ENCODE data around the gene DIPK1B.

Gene DIPK1B

DNA sequence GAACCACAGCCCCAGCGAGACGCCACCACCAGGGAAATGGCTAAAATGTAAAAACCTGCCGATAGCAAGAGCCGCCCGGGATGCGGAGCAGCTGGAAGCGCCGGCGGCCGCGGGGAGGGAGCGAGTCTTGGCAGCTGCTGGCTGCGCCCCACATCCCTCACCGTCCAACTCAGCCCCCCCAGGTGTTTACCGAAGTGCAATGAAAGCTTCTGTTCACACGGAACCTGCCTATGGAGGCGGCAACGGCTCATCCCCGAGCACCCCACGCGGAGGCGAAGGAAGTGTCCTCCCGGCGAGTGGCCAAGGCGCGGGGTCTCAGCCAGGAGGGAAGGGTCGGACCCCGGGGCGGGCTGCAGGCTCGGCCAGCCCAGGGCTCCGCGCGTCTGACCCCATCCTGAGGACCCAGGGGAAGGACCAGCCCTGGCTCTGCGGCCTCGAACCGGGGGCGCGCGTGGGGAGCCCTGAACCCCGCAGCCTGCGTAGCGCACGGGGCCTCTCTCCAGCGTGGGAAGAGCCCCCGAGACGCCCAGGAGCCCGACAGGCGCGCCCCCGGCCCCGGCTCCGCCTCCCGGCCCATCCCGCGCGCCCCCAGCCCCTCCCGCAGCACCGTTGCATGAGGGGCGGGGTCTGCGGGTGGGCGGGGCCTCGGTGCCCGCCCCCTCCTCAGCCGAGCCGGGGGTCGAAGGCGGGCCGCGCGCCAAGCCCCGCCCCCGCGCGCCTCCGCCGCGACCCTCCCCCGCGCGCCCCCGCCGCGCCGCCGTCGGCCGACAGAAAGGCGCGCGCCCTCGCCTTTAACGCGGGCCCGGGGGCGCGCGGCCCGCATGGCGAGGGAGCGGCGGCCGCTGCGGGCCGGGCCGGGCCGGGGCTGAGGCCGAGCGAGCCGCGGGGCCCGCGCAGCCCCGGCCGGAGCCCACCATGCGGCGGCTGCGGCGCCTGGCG lies at the start of gene DIPK1B:
Gene DIPK1B, plus strand, starts transcription at position 822 of the 939 bp plus-strand sequence. Its CDS starts 94 bp downstream, at position 916.
- no peak for DNase-seq

DNA sequence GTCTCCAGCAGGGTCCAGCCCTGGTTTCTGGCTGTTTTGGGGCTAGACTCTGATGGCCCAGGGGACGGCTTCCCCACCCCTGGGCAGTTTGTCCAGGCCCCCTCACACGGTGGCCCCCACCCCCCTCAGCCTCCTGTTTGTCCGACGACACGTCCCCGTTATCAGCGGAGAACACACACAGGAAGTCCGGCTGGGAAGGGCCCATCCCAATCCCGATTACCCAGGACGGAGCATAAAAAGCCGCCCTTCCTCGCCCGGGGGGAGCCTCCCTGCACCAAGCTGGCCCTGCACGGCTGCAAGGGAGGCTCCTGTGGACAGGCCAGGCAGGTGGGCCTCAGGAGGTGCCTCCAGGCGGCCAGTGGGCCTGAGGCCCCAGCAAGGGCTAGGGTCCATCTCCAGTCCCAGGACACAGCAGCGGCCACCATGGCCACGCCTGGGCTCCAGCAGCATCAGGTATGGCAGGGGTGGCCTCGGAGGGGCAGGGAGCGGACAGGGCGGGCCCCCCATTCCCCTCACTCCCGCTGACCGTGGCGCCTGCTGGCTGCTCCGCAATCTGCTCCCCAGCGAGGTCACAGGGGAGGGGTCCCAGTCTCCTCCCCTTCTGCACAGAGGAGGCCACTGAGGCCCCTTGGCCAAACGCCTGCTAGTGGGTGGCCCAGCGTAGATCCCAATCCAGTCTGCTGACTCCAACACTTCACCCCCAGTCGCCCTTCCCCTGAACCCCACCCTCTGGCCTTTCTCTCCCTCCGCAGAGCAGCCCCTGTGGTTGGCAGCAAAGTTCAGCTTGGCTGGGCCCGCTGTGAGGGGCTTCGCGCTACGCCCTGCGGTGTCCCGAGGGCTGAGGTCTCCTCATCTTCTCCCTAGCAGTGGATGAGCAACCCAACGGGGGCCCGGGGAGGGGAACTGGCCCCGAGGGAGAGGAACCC lies 49.5 kb upstream of the DIPK1B start, which contains the start of gene EGFL7:
Gene EGFL7, plus strand, starts transcription at position 261 of the 926 bp plus-strand sequence. CDS start 5,367 bp downstream, outside the sequence.
- no peak for DNase-seq

DNA sequence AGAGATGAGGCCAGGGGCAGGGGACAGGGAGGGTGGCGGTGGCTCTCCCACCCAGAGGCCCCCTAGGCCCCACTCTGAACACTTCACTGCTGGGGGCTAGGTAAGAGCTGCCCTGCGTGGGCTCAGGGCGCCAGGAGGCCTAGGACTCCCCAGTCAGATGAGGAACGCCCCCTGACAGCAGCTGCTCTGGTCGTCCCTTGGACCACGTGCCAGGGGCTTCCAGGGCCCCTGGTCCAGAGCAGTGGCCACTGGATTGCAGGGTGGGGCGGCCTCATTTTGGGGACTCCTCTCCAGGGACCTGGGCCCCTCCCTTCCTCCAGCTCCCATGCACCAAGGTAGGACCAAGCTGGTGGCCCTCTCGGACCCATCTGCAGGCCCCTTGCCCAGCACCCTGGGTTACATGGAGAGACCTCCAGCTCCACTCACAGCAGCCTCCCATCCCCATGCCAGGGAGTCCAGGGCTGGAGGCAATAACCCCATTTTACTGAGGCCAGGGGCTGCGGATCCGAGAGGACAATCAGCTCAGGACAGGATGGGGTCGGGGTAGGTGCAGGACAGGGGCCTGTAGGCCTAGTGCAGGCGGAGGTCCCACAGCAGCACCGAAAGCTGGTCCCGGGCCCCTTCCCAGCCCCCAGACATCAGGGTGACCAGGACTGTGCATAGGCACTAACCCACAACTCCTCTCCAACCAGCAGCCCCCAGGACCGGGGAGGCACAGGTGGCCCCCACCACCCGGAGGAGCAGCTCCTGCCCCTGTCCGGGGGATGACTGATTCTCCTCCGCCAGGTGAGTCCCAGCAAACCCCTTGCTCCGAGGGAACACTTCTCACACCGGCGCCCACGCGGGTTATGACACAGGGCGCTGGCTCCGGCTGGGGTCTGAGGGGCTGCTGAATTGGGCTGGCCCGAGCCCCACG lies 48.1 kb upstream of the DIPK1B start:
- DNase-seq = no peak

DNA sequence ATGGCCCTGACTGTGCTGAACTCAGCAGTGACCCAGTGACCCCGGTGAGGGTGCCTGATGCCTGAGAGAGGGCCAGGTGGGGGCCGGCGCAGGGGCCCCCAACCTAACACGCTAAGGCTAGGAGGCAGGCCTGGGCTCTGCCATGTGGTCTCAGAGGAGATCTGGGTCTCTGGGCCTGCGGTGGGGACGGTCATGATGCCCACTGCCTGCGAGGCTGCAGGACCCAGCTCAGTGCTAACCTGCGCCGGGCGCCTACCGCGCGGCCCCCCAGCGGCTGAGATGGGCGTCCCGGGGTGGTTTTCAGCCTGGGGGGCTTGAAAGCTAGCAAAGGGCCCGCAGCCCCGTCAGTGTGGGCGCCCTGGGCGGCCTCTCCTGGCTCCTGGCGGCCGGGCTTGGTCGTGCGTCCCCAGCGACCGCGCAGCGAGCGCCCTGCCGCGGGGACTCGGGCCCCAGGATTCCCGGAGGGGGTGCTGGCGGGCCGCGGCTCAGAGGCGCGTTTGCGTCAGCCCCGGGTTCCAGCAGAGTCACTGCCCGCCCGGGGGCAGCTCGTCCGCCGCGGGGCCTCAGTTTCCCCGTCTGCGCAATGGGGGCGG lies 47.2 kb upstream of the DIPK1B start:
- DNase-seq = no peak

DNA sequence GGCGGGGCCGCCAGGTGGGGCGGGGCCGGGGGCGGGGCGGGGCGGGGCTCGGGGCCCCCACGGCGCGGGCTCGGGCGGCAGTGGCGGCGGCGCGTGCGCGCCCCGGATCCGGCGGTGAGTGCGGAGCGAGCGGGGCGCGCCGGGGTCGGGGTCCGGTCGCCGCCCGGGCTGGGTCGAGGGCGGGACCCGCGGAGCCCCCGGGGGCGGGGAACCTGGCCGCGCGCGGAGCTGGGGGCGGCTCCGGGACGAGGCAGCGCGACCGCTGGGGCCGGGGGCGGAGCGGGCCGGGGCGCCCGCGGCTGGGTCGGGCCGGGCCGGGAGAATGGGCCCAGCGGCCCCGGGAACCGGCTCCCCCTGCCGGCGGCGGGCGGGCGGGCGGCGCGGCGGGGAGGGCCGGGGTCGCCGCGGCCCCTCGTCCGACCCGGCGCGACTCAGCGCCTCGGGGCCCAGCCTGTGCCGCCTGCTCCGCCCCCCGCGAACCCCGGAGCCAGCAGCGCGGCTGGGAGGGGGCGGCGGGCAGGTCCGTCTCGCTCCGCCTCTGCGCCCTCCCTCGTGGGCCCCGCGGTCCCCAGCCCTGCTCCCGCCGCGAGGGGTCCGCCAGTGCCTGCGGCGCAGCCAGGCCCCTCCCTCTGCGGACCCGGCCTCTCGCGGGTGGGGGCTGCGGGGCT lies 46.5 kb upstream of the DIPK1B start:
- no peak for DNase-seq

DNA sequence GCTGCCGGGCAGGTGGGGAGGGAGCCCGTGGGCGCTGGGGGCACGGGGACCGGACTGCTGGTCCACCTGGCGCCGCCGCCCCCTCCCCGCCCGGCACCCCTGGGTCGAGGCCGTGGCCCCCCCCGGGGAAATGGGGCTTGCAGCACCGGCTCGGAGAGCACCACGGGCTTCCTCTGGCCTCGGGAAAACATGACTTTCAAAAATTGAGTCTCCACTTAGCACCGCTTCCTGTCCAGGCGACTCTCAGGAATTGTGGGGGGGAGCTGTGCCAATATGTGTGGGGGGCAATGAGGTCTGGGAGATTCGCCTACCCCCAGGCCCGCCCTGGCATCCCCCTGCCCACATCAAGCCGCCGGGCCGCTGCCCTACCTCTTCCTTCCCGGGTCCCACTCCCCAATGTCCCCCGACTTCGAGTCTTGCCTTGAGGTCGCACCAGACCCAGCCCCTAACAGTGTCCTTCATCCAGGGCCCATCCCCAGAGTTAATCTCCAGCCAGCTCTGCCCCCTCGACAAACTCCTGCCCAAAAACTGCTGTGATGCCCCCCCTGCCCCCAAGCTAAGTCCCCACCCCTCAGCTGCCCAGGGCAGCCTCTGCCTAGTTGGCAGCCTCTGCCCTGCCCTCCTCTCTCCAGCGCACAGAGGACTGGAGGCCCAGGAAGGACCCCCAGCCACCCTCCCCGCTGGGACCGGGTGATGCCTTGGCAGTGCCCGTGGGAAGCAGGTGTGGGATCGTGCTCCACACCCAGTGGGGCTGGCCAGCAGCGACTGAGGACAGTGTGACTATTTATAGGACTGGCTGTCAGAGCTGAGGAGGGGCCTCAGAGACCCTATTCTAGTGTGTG lies 45.8 kb upstream of the DIPK1B start:
- no peak for DNase-seq

DNA sequence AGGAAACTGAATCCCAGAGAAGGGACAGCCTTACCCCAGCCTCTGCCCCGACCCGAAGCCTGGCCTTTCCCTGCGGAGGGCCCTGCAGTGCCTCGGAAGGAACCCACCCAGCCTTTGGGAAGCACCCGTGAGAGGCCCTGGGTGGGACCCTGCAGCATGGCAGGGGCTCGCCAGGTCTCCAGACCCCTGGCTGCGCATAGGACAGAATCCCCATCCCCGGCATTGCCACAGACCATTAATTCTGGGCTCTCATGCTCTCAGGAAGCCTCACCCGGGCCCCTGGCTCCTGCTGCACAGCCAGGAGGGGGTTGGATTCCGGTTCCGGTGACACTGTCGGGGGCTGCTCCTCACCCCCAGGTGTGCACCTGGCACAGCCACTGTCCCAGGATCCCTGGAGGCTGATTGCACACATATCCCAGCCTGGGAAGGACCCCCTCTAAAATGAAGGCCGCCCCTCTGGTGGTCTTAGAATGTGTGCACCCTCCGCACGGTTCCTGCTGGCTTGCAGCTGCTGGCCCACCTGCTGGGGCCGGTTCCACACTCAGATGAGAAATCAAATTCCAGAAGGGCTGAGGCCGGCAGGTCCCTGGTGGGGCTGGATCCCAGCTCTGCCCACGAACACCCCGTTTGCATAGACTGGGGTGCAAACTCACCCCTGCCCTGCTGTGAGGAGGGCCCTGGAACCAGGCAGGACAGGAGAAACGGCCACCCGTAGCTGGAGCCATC lies 45.0 kb upstream of the DIPK1B start:
- DNase-seq = no peak

DNA sequence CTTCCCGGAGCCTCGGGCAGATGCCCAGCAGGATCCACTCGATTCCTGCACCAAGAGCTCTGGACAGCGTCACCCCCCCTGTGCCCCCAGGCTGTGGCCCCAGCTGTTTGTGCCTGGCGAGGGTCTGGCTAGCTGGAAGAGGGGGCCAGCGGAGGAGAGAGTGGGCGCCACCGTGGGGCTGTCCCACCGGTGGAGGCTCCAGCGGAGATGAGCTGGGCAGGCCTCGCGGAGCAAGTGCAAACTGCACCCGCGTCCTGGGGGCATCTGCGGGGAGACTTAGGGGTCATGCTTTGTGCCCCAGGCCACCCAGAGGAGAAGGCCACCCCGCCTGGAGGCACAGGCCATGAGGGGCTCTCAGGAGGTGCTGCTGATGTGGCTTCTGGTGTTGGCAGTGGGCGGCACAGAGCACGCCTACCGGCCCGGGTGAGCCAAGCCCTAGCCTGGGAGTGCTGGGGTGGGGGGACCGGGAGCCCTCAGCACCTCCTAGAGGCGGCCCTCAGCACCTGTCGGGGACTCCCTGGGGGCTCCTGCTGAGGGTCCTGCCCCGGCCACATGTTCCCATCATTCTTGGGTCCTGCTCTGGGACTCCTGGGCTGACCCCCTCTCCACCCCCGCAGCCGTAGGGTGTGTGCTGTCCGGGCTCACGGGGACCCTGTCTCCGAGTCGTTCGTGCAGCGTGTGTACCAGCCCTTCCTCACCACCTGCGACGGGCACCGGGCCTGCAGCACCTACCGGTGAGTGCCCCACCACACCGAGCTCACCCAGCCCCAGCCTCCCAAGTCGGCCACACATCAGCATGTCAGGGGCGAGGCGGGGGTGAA lies 44.2 kb upstream of the DIPK1B start:
- DNase-seq = no peak

DNA sequence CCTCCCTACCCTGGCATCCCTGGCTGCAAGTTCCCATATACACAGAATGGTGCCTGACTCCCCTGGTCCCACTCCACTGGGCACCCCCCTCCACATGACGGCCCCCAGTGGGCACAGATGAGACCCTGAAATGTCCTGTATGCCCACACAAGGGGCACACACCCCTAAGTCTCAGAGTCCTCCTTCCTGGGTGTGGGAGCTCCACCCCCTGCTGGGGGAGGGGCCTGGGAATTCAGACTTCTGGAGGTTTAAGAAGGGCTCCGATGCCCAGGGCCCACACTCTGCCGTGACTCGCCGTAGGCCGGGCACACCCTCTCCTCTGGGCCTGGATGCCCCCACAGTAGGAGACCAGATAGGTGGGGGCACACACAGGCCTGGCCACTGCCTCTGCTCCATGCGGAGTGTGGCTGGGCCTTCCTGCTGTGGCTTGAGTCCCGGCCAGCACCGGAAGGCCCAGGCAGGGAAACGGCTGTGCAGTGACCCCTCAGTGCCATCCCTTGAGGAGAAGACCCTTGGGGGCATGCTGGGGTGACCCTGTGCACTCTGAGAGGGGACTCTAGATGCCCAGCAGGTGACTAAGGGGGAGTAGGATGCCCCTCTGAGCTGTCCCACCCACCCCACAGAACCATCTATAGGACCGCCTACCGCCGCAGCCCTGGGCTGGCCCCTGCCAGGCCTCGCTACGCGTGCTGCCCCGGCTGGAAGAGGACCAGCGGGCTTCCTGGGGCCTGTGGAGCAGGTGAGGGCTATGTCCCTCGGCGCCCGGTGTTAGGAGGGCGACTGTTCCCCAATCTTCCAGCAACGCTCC lies 43.2 kb upstream of the DIPK1B start:
- DNase-seq = no peak

DNA sequence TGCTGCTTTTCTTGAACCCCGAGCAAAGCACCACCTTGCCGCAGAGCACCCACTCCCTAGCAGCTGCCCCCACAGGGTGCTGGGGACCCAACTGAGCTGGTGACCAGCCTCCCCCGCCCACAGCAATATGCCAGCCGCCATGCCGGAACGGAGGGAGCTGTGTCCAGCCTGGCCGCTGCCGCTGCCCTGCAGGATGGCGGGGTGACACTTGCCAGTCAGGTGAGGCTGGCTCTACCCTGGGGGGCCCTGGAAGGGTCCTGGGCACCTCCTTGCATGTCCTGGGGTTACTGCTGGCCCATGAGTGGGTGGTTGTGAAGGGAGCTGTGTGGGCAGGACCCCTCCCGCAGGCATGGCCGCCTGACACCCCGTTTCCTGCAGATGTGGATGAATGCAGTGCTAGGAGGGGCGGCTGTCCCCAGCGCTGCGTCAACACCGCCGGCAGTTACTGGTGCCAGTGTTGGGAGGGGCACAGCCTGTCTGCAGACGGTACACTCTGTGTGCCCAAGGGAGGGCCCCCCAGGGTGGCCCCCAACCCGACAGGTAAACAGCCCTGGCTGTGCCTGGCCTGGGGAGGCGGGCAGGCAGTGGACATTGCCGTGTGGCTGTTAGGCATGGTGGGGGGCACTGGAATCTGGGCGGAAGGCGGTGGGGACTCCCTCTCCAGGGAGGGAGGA lies 42.4 kb upstream of the DIPK1B start:
- DNase-seq = no peak

DNA sequence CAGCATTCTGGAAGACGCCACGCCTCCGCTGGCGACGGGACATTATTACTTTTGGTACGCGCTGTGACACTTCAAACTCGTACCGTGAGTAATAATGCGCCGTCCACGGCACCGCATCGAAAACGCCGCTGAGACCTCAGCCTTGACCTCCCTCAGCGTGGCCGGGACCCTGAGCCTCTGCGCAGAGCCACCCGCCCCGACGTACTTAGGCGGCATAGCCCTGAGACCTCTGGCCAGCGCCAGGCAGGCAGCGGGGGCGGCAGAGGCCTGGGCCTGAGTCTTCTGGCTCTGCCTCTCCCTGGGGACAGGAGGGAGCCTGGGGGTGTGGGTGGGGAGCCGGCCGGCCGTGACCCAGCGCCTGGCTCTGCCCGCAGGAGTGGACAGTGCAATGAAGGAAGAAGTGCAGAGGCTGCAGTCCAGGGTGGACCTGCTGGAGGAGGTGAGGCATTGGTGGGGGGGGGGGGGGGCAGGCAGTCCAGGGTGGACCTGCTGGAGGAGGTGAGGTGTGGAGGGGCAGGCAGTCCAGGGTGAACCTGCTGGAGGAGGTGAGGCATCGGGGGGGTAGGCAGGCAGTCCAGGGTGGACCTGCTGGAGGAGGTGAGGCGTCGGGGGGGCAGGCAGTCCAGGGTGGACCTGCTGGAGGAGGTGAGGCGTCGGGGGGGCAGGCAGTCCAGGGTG lies 41.7 kb upstream of the DIPK1B start:
- DNase-seq = no peak

DNA sequence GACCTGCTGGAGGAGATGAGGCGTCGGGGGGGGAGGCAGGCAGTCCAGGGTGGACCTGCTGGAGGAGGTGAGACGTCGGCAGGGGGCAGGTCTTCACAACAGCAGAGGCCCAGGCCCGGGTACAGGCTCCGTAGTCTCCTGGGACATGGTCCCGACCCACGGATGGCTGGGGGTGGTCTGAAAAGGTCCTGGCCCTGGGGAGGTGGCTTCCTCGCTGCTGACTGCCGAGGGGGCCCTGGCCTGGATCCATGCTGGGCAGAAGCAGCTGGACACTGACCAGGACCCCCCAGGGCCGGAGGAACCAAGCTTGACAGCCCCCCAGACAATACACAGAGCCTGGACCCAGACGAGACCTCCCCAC lies 41.1 kb upstream of the DIPK1B start:
- no peak for DNase-seq

DNA sequence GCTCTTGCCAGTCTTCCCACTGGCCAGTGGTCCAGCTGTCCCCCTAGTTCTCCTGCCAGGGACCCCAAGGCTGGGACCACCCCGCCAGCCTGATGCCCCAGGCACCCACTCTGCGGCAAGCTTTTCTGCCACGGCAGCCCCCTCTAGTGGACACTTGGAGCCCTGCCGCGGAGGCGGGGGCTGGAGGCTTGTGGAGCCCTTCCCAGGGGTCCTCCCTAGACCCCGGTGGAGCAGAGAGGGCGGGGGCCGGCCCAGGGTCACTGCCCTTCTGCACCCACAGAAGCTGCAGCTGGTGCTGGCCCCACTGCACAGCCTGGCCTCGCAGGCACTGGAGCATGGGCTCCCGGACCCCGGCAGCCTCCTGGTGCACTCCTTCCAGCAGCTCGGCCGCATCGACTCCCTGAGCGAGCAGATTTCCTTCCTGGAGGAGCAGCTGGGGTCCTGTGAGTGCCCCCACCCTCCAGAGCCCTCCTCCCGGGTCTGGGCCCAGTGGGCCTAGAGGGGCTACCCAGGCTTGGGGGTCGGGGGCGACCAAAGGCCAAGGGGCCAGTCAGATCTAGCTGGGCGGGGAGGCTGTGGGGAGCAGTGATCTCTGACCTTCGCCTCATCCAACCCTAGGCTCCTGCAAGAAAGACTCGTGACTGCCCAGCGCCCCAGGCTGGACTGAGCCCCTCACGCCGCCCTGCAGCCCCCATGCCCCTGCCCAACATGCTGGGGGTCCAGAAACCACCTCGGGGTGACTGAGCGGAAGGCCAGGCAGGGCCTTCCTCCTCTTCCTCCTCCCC lies 40.5 kb upstream of the DIPK1B start:
- DNase-seq = peak in 1 of 2 donors; percentile 46

DNA sequence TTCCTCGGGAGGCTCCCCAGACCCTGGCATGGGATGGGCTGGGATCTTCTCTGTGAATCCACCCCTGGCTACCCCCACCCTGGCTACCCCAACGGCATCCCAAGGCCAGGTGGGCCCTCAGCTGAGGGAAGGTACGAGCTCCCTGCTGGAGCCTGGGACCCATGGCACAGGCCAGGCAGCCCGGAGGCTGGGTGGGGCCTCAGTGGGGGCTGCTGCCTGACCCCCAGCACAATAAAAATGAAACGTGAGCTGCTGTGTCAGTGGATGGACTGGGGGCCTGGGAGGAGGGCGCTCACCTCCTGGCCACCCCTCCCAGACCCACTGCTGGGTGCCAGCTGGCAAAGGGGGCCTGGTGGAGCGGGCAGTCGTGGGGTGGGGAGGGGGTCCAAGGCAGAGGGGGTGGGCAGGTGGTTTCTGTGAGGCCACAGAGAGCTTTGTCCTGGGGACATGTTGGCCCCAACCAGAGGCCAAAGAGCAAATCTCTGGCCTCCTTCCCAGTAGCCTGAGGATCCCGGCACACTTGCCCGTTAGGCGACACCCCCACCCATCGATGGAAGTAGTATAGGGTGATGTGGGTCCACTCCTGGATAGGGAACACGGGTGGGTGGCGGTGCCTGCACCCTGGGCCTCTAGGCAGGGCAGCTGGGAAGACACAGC lies 39.8 kb upstream of the DIPK1B start:
- DNase-seq = no peak

All from inflammatory macrophage treated with lipopolysaccharide for 1 hour (primary cell).